ENCODE measurements around the gene ZNF268.
"Not testable (repeated sequence)": the region's sequence is repeated elsewhere in the genome, so short reads cannot be mapped to it uniquely, and the experiment has no call there.

DNA sequence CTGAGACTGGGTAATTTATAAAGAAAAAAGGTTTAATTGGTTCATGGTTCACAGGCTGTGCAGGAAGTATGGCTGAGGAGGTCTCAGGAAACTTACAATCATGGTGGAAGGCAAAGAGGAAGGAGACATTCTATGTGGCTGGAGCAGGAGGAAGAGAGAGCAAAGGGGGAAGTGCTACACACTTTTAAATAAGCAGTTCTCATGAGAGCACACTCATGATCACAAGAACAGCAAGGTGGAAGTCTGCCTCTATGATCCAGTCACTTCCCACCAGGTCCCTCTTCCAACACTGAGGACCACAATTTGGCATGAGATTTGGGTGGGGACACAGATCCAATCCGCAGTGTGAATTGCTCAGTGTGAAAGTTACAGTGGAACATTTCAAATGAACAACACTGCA is 74.5 kb downstream of the ZNF268 start:
- TF ChIP-seq, protein P1, sequence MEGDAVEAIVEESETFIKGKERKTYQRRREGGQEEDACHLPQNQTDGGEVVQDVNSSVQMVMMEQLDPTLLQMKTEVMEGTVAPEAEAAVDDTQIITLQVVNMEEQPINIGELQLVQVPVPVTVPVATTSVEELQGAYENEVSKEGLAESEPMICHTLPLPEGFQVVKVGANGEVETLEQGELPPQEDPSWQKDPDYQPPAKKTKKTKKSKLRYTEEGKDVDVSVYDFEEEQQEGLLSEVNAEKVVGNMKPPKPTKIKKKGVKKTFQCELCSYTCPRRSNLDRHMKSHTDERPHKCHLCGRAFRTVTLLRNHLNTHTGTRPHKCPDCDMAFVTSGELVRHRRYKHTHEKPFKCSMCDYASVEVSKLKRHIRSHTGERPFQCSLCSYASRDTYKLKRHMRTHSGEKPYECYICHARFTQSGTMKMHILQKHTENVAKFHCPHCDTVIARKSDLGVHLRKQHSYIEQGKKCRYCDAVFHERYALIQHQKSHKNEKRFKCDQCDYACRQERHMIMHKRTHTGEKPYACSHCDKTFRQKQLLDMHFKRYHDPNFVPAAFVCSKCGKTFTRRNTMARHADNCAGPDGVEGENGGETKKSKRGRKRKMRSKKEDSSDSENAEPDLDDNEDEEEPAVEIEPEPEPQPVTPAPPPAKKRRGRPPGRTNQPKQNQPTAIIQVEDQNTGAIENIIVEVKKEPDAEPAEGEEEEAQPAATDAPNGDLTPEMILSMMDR (IDR thresholded peaks at IDR 0.05) = not testable (repeated sequence)
- TF ChIP-seq EZH2phosphoT487 (IDR thresholded peaks at IDR 0.05) = not testable (repeated sequence)

Data from neural progenitor cell (in vitro differentiated cells).